K562 (cell line): ENCODE measurements around the gene MMP11. TPM values are rescaled to one million over a fixed set of nuclear protein-coding genes. Genes with fewer than 3 reads are reported as not detected.

Experiments
- ATAC-seq: fragments of 200-7000 bp; cut with Tn5 transposase; 3 replicates; pipeline ENCODE4 v1.9.1; 2020; ENCODE audit warnings: moderate library complexity
- BruUV-seq: library from RNA; stranded (reverse); fragments of 400-500 nt; replicated peaks from 2 replicates; lab custom pipeline; 2021; lab: Mats Ljungman, UMichigan
- CTCF ChIA-PET: fragments of 300-600 bp; formaldehyde crosslinking; extraction: SDS; loops from one replicate; lab custom pipeline; 2021; ENCODE audit warnings: low intra/inter-chr PET ratio; lab: Yijun Ruan, JAX
- POLR2A ChIA-PET: fragments of 300-600, 350-650 bp; sonication (Branson Sonifier 250); formaldehyde crosslinking; extraction: SDS; loops from one replicate; lab custom pipeline; 2021; ENCODE audit warnings: antibody characterized with exemption, inconsistent platforms; lab: Yijun Ruan, JAX
- DNase-seq, 4 experiments: peaks; one replicate each; pipeline versions ENCODE4 v3.0.0 to v3.0.0-alpha.2; 2011 to 2018; ENCODE audit warnings: low spot score in 3 of 4, mixed read lengths in 3 of 4; ENCODE audit errors: extremely low read depth in 1 of 4
- FAIRE-seq: peaks from 2 replicates; lab custom pipeline; 2011; peaks lifted over from hg19 to GRCh38; lab: Jason Lieb, UNC
- H2AFZ ChIP-seq: 2 replicates; pipeline ENCODE4 v1.6.0; 2011; ENCODE audit warnings: low read depth, low read length, control low read depth, inconsistent platforms
- H3K27ac ChIP-seq: fragments of 200-600 bp; 3 replicates; pipeline ENCODE4 v1.8.0; 2011; ENCODE audit warnings: low read depth, mild to moderate bottlenecking, control low read depth, inconsistent platforms, low read length, moderate library complexity, mixed read lengths; ENCODE audit errors: extremely low read depth
- H3K27me3 ChIP-seq, 2 experiments: fragments of 300-600 bp in 1 of 2; 2 replicates in 1 of 2; 3 replicates in 1 of 2; pipeline versions ENCODE4 v1.6.0 to v1.8.0; 2011; ENCODE audit warnings: inconsistent platforms in 2 of 2, low read length in 2 of 2, mild to moderate bottlenecking in 1 of 2, mixed read lengths in 1 of 2, moderate library complexity in 1 of 2; ENCODE audit not compliant: control insufficient read depth in 2 of 2, insufficient read depth in 2 of 2
- H3K36me3 ChIP-seq: fragments of 300-600 bp; 3 replicates; pipeline ENCODE4 v1.8.0; 2011; ENCODE audit warnings: mild to moderate bottlenecking, low read length, inconsistent platforms; ENCODE audit not compliant: control insufficient read depth, insufficient read depth
- H3K4me1 ChIP-seq, 2 experiments: fragments of 200-600 bp in 1 of 2; replicated peaks in 1 of 2; 2 replicates in 1 of 2; 3 replicates in 1 of 2; pipeline versions ENCODE4 v1.5.1 to v1.8.0; 2011; ENCODE audit warnings: inconsistent platforms in 2 of 2, low read length in 2 of 2, mild to moderate bottlenecking in 1 of 2, mixed read lengths in 1 of 2, moderate library complexity in 1 of 2; ENCODE audit not compliant: control insufficient read depth in 2 of 2, insufficient read depth in 2 of 2
- H3K4me2 ChIP-seq: 2 replicates; pipeline ENCODE4 v1.6.1; 2011; ENCODE audit warnings: low read length, control low read depth, inconsistent platforms, mixed read lengths; ENCODE audit not compliant: insufficient read depth
- H3K4me3 ChIP-seq: fragments of 200-600 bp; sonication (generic), shearing (Covaris generic); 2 replicates; pipeline ENCODE4 v1.5.1; 2016; ENCODE audit warnings: control low read depth, inconsistent platforms
- H3K79me2 ChIP-seq: fragments of 200-600 bp; 3 replicates; pipeline ENCODE4 v1.8.0; 2011; ENCODE audit warnings: low read length, inconsistent platforms; ENCODE audit not compliant: control insufficient read depth, insufficient read depth
- H3K9ac ChIP-seq, 2 experiments: 2 replicates each; pipeline versions ENCODE4 v1.6.0 to v1.6.1; 2011; ENCODE audit warnings: low read depth in 2 of 2, low read length in 2 of 2, control low read depth in 1 of 2, inconsistent platforms in 1 of 2, mild to moderate bottlenecking in 1 of 2, mixed read lengths in 1 of 2; ENCODE audit not compliant: insufficient read depth in 1 of 2
- H3K9me1 ChIP-seq: one replicate; pipeline ENCODE4 v1.6.0; 2011; ENCODE audit warnings: inconsistent platforms, mild to moderate bottlenecking, low read length, moderate library complexity; ENCODE audit not compliant: control insufficient read depth, insufficient read depth
- H3K9me3 ChIP-seq: replicated peaks from 2 replicates; pipeline ENCODE4 v1.5.1; 2011; ENCODE audit warnings: low read depth, low read length, inconsistent platforms; ENCODE audit not compliant: control insufficient read depth, insufficient read depth
- H4K20me1 ChIP-seq: replicated peaks from 2 replicates; pipeline ENCODE4 v1.6.1; 2011; ENCODE audit warnings: low read length, inconsistent platforms, mixed read lengths; ENCODE audit not compliant: control insufficient read depth, insufficient read depth
- HCFC1 ChIP-seq: IDR thresholded peaks from 2 replicates; pipeline ENCODE4 v1.6.1; 2012; ENCODE audit warnings: low read depth, low read length, improper control_type of control experiment
- MCM3 ChIP-seq: fragments of 450-650 bp; IDR thresholded peaks from 2 replicates; pipeline ENCODE4 v1.6.1; 2016
- NR2F6 ChIP-seq: fragments of 450-650 bp; formaldehyde crosslinking; IDR thresholded peaks from 2 replicates; pipeline ENCODE4 v1.4.0; 2020; ENCODE audit warnings: mild to moderate bottlenecking
- POLR2AphosphoS2 ChIP-seq: IDR thresholded peaks from 2 replicates; pipeline ENCODE4 v1.6.1; 2012; ENCODE audit warnings: low read length, improper control_type of control experiment
- RAD51 ChIP-seq: fragments of 450-650 bp; IDR thresholded peaks from 2 replicates; pipeline ENCODE4 v1.7.1; 2016; ENCODE audit warnings: low read depth, mild to moderate bottlenecking, borderline replicate concordance
- ZFX ChIP-seq: sonication (generic); formaldehyde crosslinking; IDR thresholded peaks from 2 replicates; pipeline ENCODE4 v1.8.0; 2022; ENCODE audit warnings: mild to moderate bottlenecking, missing genetic modification reagents, moderate library complexity
- ZNF507 ChIP-seq: conservative IDR thresholded peaks from 2 replicates; pipeline ENCODE4 v1.6.1; 2017; ENCODE audit warnings: missing genetic modification characterization, missing compliant biosample characterization
- ZNF668 ChIP-seq: fragments of 250-450 bp; sonication (Bioruptor Pico); IDR thresholded peaks from 2 replicates; pipeline ENCODE4 v1.8.0; 2022; ENCODE audit warnings: mild to moderate bottlenecking, inconsistent platforms
- WGBS: fragments of 100-300 bp; shearing (Covaris generic); methylation state at CpG from one replicate; pipeline ENCODE4 v1.1.6; 2016; ENCODE audit warnings: low coverage, mixed read lengths; ENCODE audit not compliant: insufficient coverage; ENCODE audit errors: missing lambda C conversion rate; 5-methylcytosine and 5-hydroxymethylcytosine counted together
- in situ Hi-C: fragments of 300-500 bp; cut with MboI; formaldehyde crosslinking; loops from 4 replicates; pipeline ENCODE4 v1.15.0; 2018; ENCODE audit warnings: inconsistent platforms, mixed read lengths
- intact Hi-C: fragments of 100-400 bp; cut with micrococcal nuclease; formaldehyde crosslinking; loops from 2 replicates; pipeline ENCODE4 v1.14.2; 2022
- polyA plus RNA-seq, 8 experiments: library from polyadenylated mRNA; depleted of rRNA in 4 of 8; stranded (reverse) in 5 of 8; unstranded in 3 of 8; fragments of >200 nt; fragmentation: Nextera tagmentation in 2 of 8; fragmentation: Illumina TruSeq in 1 of 8; extraction: Ambion mirVana in 2 of 8; extraction: Trizol in 1 of 8; gene quantifications; 2 replicates each; pipeline versions ENCODE4 v1.2.1 to v1.2.3, GENCODE V29; 2011 to 2014; ENCODE audit warnings: inconsistent platforms in 1 of 8, missing spikeins in 1 of 8
- total RNA-seq, 7 experiments: library from RNA; depleted of rRNA in 6 of 7; stranded (reverse); fragments of >200 nt in 6 of 7; fragmentation: Illumina TruSeq in 2 of 7; extraction: Trizol in 2 of 7; gene quantifications; 2 replicates each; pipeline versions ENCODE4 v1.2.1 to v1.2.3, GENCODE V29; 2011 to 2021; ENCODE audit warnings: low replicate concordance in 1 of 7

The MMP11 gene
- total and polyA plus RNA-seq, 9 of the 15 experiments (the other 6 are each of a cell fraction or from before 2014, with no cell fraction given) = 0.14 to 1.8 (median 1.1) TPM; not detected in 2

DNA sequence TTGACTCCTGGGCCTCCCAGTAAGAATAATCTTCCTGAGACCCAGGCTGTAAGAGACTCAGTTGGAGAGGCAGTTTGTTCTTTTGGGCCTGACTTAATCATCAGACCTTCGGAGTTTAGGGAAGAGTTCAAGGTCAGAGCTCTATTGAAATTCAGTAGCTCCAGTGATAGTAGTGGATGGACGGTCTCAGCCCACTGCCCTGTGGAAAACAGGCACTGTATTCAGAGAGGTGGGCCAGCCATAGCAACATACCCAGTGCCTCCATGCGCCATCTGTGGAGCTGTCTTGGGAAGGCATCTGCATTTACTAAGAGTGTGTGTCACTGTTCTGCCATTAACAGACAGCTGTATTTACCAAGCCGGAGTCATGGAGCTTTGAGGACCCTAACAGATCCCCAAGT lies 17.0 kb downstream of the MMP11 start:
- TF ChIP-seq ZNF668 (no peak), RAD51 (no peak), MCM3 (no peak), ZFX (CRISPR knock-in tag) (no peak), NR2F6 (no peak), ZNF507 (tag) (no peak), POLR2AphosphoS2 (no peak), HCFC1 (no peak)
- Histone ChIP-seq H4K20me1 (peaks cover 10% of the 10 kb centered on the region), H3K27me3 (no peaks in the 10 kb centered on the region), H3K9ac (no peak overlapping the region), H3K9me3 (no peaks in the 10 kb centered on the region), H3K9me1 (no peaks in the 10 kb centered on the region), H3K4me1 (peaks cover 12 to 15% of the 10 kb centered on the region in 2 experiments; a peak in 3 of 5 replicates), H3K4me2 (no peak overlapping the region), H2AFZ (no peak overlapping the region), H3K27ac (no peak overlapping the region), H3K36me3 (peaks cover 44% of the 10 kb centered on the region), H3K79me2 (peaks cover 44% of the 10 kb centered on the region), H3K4me3 (no peak overlapping the region)
- ATAC-seq = no peak
- POLR2A ChIA-PET = interaction anchor here (0.6 to 1.3 kb wide), 2 partner anchors 12 to 1607 kb away, joined by 3 read pairs; no protein-coding TSS in a partner anchor
- in situ Hi-C loops = no loop called here
- DNase-seq = no peak
- intact Hi-C loops = no loop called here
- no peak for FAIRE-seq
- WGBS = 86% methylated on average over 4 of the region's 4 CpGs
- CTCF ChIA-PET = no interaction called here
- BruUV-seq = no TSS peak
